ENCODE measurements around the gene IL6ST.
A peak's percentile ranks its signal among the peaks of the same experiment; 100 is the strongest.
"Not testable (repeated sequence)": the region's sequence is repeated elsewhere in the genome, so short reads cannot be mapped to it uniquely, and the experiment has no call there.

Gene IL6ST

GRCh38 chr5:56003679-56004078 lies 8.9 kb upstream of the IL6ST start:
- FAIRE-seq: no peak

- no peak for FAIRE-seq
Measured at GRCh38 chr5:56003179-56003578, 8.4 kb upstream of the IL6ST start.

DNA sequence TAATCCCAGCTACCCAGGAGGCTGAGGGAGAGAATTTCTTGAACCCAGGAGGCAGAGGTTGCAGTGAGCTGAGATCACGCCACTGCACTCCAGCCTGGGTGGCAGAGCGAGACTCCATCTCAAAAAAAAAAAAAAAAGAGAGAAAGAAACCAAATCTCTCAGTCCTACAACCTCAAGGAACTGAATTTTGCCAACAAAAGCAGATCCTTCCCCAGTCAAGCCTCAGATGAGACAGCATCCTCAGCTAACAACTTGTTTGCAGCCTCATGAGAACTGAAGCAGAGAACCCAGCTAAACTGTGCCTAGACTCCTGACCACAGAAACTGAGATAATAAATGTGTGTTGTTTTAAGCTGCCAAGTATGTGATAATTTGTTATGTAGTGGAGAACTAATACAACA lies 7.5 kb upstream of the IL6ST start:
- no peak for FAIRE-seq

DNA sequence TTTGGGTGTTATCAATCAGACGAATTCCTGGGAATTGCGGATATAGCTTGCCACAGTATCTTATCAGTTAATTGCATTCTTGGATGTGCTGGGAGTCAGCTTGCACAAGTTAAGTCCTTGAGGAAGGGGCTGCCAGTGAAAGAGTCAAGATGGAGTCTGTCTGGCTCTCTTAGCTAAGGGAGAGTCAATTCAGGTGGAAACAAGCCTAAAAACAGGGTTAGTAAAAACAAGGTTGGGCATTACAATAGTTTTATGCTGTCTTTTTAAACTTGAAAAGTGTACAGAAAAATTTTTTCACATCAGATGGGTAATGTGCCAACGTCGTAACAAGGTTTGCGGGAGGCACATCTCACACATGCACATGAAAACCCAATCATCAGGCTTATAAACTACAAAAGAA lies 5.5 kb upstream of the IL6ST start:
- FAIRE-seq: not testable (repeated sequence)

- no peak for FAIRE-seq
Measured at GRCh38 chr5:55998966-55999365, 4.2 kb upstream of the IL6ST start.

DNA sequence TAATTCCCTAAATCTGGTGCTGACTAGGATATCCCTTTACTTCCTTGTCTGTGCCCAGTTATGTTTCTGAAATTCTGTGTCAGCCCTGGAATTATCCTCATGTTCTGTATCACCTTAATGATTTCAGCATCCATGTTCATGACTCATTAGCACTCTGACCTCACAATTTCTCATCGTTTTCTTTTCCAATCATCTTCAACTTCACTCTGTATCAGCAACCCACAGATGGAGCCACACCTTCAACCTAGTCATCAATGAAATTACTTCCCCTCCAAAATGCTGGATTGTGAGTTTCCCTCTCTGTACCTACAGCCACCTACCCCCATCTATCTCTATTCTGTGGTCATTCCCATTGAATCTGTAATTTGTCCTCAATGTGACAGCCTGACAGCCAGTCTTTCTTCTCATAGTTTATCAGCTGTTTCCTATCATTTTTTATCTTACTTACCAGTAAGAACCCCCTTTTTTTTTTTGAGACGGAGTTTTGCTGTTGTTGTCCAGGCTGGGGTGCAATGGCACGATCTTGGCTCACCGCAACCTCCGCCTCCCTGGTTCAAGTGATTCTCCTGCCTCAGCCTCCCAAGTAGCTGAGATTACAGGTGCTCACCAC lies 3.1 kb upstream of the IL6ST start:
- no peak for FAIRE-seq

DNA sequence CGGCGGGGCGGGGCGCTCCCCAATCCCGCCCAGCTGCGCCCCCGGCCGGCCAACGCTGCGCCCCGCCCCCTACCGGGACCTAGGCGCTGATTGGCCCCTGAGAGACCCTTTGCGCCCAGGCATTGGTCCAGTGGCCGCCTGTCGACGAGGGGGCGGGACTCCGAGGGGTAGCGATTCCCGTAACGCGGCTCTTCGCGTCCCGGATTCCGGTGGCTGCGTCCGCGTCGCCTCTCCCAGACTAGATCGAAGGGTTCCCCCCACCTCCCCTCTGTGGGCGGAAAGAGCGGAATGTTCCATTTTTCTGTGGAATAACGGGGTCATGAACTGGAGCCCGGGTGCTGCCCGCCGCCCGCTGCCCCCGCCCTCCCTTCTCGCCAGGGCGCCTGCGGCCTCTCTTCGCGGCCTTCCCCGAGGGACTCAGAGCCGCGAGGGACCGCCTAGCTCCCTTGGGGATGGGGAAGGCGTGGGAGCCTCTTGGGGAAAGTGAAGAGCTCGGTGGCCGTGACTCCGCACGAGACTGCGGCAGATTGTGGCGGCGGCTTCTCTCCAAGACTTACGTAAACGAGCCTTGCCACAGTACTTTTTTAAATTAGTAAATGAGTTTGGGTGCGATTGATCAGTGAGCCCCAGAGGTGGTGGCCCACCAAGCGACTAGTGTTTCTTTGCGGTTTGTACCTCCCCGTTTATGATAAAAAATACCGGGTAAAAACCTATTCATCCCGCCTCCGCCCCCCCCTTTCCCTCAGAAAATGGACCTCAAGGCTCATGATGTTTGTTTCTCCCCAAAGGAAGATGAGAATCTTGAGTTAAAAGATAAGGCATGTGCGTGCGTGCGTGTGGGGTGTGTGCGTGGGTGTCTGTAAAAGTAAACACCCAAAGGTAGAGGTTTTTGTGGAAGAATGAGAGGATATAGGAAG lies 493 bp upstream of the IL6ST start:
- peak; percentile 55 for FAIRE-seq

DNA sequence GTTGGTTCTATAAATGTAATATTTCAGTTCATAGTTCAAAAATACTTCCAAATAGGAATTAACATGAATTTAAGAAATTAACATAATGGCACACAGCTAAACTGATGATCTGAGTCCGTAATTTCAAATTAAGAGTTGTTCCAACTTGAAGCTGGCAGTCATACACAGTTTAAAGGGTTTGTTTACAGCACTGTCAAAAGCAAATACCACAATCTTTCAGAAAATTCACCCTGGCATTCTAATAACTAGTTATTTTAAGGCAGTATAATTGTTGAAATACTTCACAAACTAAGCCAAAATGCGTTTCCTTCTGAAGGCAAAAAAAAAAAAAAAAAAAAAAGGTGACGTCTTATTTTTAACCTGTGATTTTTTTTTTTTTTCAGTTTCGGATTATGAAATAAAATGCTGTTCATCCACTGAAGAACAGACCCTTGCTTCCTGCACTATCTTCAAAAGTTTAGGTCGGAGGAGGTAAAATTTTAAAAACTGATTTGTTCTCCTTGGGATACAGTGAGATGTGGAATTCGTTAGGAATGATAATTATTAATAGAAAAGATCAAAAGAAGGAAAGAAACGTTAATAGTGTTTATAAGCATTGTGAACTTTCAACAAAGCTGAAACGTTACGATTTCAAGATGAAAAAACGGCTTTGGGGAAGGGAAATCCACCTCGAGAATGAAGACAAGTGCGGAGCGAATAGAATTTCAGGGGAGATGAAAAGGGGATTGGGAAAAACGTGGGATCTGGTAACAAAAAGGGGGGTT lies 850 bp downstream of the IL6ST start:
- FAIRE-seq: no peak

- no peak for FAIRE-seq
Measured at GRCh38 chr5:55993013-55993412, 1.8 kb downstream of the IL6ST start.

DNA sequence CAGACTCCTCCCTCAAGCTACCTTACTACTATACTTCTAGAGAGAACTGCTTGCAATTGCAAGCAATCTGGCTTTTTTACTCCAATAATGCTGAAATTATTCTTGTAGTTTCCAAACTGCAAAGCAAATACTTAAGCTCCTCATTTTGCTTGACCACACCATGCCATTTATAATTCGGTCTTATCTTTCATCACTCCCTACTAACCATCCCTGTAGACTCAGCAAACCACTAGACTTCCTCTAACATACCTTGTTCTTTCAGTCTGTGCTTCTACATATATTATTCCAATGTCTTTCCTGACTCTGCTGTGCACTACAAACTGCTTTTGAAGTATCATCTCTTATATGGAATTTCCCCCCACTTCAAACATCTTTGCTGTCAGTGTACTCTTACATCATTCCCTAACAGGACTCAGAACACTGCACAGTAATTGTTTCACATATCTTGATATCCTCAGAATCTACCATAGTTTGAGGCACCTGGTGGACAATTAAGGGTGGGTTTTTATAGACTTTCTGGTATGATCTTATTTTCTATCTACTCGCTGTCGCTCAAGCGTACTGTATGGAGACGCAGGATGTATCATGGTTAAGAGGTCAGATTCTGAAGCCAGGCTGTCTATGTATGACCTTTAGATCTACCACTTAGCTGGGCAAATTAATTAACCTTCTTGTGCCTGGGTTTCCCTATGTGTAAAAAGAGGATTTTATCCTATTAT lies 2.8 kb downstream of the IL6ST start:
- no peak for FAIRE-seq

- not testable (repeated sequence) for FAIRE-seq
Measured at GRCh38 chr5:55990895-55991294, 3.9 kb downstream of the IL6ST start.

DNA sequence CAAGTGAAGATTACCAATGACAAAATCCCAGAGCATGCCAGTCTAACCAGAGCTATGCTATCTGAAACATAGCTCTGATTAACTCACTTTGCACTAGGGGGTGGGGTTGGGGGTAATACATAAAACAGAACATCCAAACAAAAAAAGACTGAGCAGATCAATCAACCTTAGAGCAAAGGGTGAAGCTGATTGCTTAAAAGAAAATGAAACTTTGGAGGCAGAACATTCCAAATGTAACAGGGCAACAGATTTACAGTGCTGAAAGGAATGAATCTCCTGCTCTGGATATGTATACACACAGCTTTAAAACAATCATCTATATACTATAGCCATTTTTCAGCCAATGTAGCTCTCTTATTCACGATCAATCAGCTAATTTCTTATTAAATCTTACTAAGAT lies 4.9 kb downstream of the IL6ST start:
- no peak for FAIRE-seq

- no peak for FAIRE-seq
Measured at GRCh38 chr5:55988979-55989638, 5.7 kb downstream of the IL6ST start.

- FAIRE-seq: not testable (repeated sequence)
Measured at GRCh38 chr5:55988428-55988827, 6.3 kb downstream of the IL6ST start.

- FAIRE-seq: no peak
Measured at GRCh38 chr5:55986931-55987330, 7.8 kb downstream of the IL6ST start.

- no peak for FAIRE-seq
Measured at GRCh38 chr5:55985181-55985580, 9.6 kb downstream of the IL6ST start.

GRCh38 chr5:55983986-55984385 lies 10.8 kb downstream of the IL6ST start:
- no peak for FAIRE-seq

DNA sequence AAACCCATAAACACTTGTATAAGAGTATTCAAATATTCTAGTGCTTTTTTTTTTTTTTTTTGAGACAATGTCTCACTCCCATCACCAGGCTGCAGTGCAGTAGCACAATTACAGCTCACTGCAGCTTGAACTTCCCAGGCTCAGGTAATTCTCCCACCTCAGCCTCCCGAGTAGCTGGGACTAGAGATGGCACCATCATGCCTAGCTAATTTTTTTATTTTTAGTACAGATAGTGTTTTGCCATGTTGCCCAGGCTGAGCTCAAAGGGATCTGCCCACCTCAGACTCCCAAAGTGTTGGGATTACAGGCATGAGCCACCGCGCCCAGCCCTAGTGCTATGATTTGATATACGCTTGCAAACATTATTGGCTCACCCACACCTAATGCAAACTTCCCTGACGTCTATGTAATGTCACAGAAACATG lies 11.8 kb downstream of the IL6ST start:
- peak; percentile 41 for FAIRE-seq

- FAIRE-seq: no peak
Measured at GRCh38 chr5:55973296-55973695, 21.5 kb downstream of the IL6ST start.

DNA sequence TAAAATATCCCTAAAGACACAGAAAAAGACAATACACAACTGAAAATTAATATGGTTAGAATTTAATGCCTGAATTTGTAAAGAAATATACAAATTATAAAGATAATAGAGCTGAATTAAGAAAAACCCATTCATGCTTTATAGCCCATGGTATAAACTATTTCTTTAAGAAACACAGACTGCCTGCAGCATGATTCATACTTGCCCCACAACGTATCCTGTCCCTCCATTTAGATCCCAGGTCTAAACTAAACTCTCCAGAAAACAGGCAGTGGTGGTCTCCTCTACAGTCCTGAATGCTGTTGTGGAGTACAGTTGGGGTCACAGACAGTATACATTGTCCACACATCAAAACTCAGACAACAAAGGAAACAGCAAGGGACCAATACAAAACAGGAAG lies 24.8 kb downstream of the IL6ST start:
- no peak for FAIRE-seq

GRCh38 chr5:55966284-55966683 lies 28.5 kb downstream of the IL6ST start:
- no peak for FAIRE-seq

GRCh38 chr5:55965525-55965924 lies 29.2 kb downstream of the IL6ST start:
- FAIRE-seq: no peak
